DOHH2 (cell line): ENCODE measurements around the gene SELENOS.

Source experiments
- H3F3A ChIP-seq: fragments of 200-600 bp; sonication (generic), shearing (Covaris generic); 2 replicates; pipeline ENCODE4 v1.6.0; 2016; ENCODE audit warnings: antibody characterized with exemption, mild to moderate bottlenecking; ENCODE audit not compliant: control insufficient read depth, insufficient read depth
- H3K27ac ChIP-seq: fragments of 200-600 bp; sonication (generic); 2 replicates; pipeline ENCODE4 v1.5.1; 2014; ENCODE audit warnings: low read depth, mild to moderate bottlenecking, low read length, moderate library complexity
- H3K27me3 ChIP-seq: fragments of 200-600 bp; sonication (generic); 2 replicates; pipeline ENCODE4 v1.6.1; 2014; ENCODE audit warnings: mild to moderate bottlenecking, low read length, mixed read lengths; ENCODE audit not compliant: control insufficient read depth
- H3K36me3 ChIP-seq: fragments of 200-600 bp; sonication (generic); 2 replicates; pipeline ENCODE4 v1.6.1; 2014; ENCODE audit warnings: mild to moderate bottlenecking, low read length, moderate library complexity, mixed read lengths; ENCODE audit not compliant: control insufficient read depth
- H3K4me1 ChIP-seq: fragments of 200-600 bp; sonication (generic); 2 replicates; pipeline ENCODE4 v1.6.1; 2014; ENCODE audit warnings: mild to moderate bottlenecking, low read length, mixed read lengths; ENCODE audit not compliant: control insufficient read depth
- H3K4me2 ChIP-seq: fragments of 200-600 bp; sonication (generic); 2 replicates; pipeline ENCODE4 v1.6.0; 2014; ENCODE audit warnings: mild to moderate bottlenecking, low read length, moderate library complexity
- H3K4me3 ChIP-seq: fragments of 200-600 bp; sonication (generic); 2 replicates; pipeline ENCODE4 v1.5.1; 2014; ENCODE audit warnings: mild to moderate bottlenecking, low read length, mixed read lengths
- H3K79me2 ChIP-seq: fragments of 200-600 bp; sonication (generic); 2 replicates; pipeline ENCODE4 v1.6.1; 2014; ENCODE audit warnings: mild to moderate bottlenecking, low read length, mixed read lengths; ENCODE audit not compliant: control insufficient read depth
- H3K9me2 ChIP-seq: fragments of 200-600 bp; sonication (generic); replicated peaks from 2 replicates; pipeline ENCODE4 v1.6.1; 2014; ENCODE audit warnings: mild to moderate bottlenecking, low read length, mixed read lengths; ENCODE audit not compliant: control insufficient read depth
- H3K9me3 ChIP-seq: fragments of 200-600 bp; sonication (generic); 2 replicates; pipeline ENCODE4 v1.6.1; 2014; ENCODE audit warnings: antibody characterized with exemption, low read length, mixed read lengths; ENCODE audit not compliant: control insufficient read depth, insufficient read depth
- H4K20me1 ChIP-seq: fragments of 200-600 bp; sonication (generic); 2 replicates; pipeline ENCODE4 v1.6.0; 2014; ENCODE audit warnings: low read depth, mild to moderate bottlenecking, antibody characterized with exemption, low read length, moderate library complexity; ENCODE audit not compliant: control insufficient read depth, insufficient read depth
- CTCF ChIP-seq: fragments of 200-600 bp; sonication (generic); IDR thresholded peaks from one replicate; pipeline ENCODE4 v1.5.1; 2014; ENCODE audit warnings: antibody characterized with exemption, mild to moderate bottlenecking, low read depth, low read length; ENCODE audit not compliant: poor library complexity, severe bottlenecking
- EZH2phosphoT487 ChIP-seq: fragments of 200-600 bp; sonication (generic); IDR thresholded peaks from 2 replicates; pipeline ENCODE4 v1.6.1; 2017; ENCODE audit warnings: borderline replicate concordance, mild to moderate bottlenecking, antibody characterized with exemption, low read length, moderate library complexity, mixed read lengths

Gene SELENOS

GRCh38 chr15:101316529-101316928, 39.2 kb upstream of the SELENOS start:
- no peaks in the 10 kb centered on the region for H3K9me3 ChIP-seq
- no peak overlapping the region for H3K4me2 ChIP-seq
- no peaks in the 10 kb centered on the region for H3K9me2 ChIP-seq
- TF ChIP-seq EZH2phosphoT487 (no peak), CTCF (no peak)
- H3K79me2 ChIP-seq, result no peaks in the 10 kb centered on the region
- no peak overlapping the region for H3K4me3 ChIP-seq
- H4K20me1 ChIP-seq, result no peaks in the 10 kb centered on the region
- H3K36me3 ChIP-seq, result no peaks in the 10 kb centered on the region
- no peaks in the 10 kb centered on the region for H3K27me3 ChIP-seq
- H3F3A ChIP-seq, result no peaks in the 10 kb centered on the region
- H3K27ac ChIP-seq, result no peak overlapping the region
- H3K4me1 ChIP-seq, result no peaks in the 10 kb centered on the region

GRCh38 chr15:101315736-101316135, 38.5 kb upstream of the SELENOS start:
- no peaks in the 10 kb centered on the region for H3K9me2 ChIP-seq
- no peaks in the 10 kb centered on the region for H3K36me3 ChIP-seq
- no peak overlapping the region for H3K27ac ChIP-seq
- no peaks in the 10 kb centered on the region for H3K4me1 ChIP-seq
- no peaks in the 10 kb centered on the region for H4K20me1 ChIP-seq
- no peak overlapping the region for H3K4me3 ChIP-seq
- TF ChIP-seq CTCF (no peak), EZH2phosphoT487 (no peak)
- H3K4me2 ChIP-seq, result no peak overlapping the region
- no peaks in the 10 kb centered on the region for H3K27me3 ChIP-seq
- no peaks in the 10 kb centered on the region for H3K79me2 ChIP-seq
- no peaks in the 10 kb centered on the region for H3F3A ChIP-seq
- no peaks in the 10 kb centered on the region for H3K9me3 ChIP-seq

- Histone ChIP-seq H3K4me2 (no peak overlapping the region), H4K20me1 (no peaks in the 10 kb centered on the region), H3K4me1 (no peaks in the 10 kb centered on the region), H3K79me2 (no peaks in the 10 kb centered on the region), H3F3A (no peaks in the 10 kb centered on the region), H3K27ac (no peak overlapping the region), H3K4me3 (no peak overlapping the region), H3K27me3 (no peaks in the 10 kb centered on the region), H3K36me3 (no peaks in the 10 kb centered on the region), H3K9me2 (no peaks in the 10 kb centered on the region), H3K9me3 (no peaks in the 10 kb centered on the region)
- no peak for TF ChIP-seq CTCF
- TF ChIP-seq EZH2phosphoT487, result no peak
These were observed 37.2 kb upstream of the SELENOS start for GRCh38 chr15:101314336-101315125.
